IMR-90 (cell line): ENCODE measurements around the gene VAMP5.

Experiments used
- BHLHE40 ChIP-seq: fragments of 150-350 bp; IDR thresholded peaks from 2 replicates; pipeline ENCODE4 v1.6.1; 2016; ENCODE audit warnings: mild to moderate bottlenecking, low read depth, low read length
- CHD1 ChIP-seq: IDR thresholded peaks from 2 replicates; pipeline ENCODE4 v1.6.1; 2012; ENCODE audit warnings: low read depth, low read length, improper control_type of control experiment
- FOS ChIP-seq: fragments of 150-350 bp; IDR thresholded peaks from 2 replicates; pipeline ENCODE4 v1.6.1; 2016; ENCODE audit warnings: low read depth, low read length
- MAZ ChIP-seq: IDR thresholded peaks from 2 replicates; pipeline ENCODE4 v1.6.1; 2012; ENCODE audit warnings: low read depth, mild to moderate bottlenecking, low read length, improper control_type of control experiment, moderate library complexity, borderline replicate concordance
- POLR2A ChIP-seq: IDR thresholded peaks from 2 replicates; pipeline ENCODE4 v1.6.1; 2012; ENCODE audit warnings: mild to moderate bottlenecking, low read depth, low read length
- RAD21 ChIP-seq: IDR thresholded peaks from 2 replicates; pipeline ENCODE4 v1.6.1; 2012; ENCODE audit warnings: low read length, improper control_type of control experiment
- RCOR1 ChIP-seq: IDR thresholded peaks from 2 replicates; pipeline ENCODE4 v1.6.1; 2012; ENCODE audit warnings: mild to moderate bottlenecking, low read length, improper control_type of control experiment; ENCODE audit not compliant: insufficient replicate concordance
- RFX5 ChIP-seq: IDR thresholded peaks from 2 replicates; pipeline ENCODE4 v1.8.0; 2012; ENCODE audit warnings: low read depth, mild to moderate bottlenecking, low read length, moderate library complexity
- SMC3 ChIP-seq: fragments of 150-350 bp; IDR thresholded peaks from 2 replicates; pipeline ENCODE4 v1.6.1; 2016; ENCODE audit warnings: low read depth, mild to moderate bottlenecking, antibody characterized with exemption, low read length, moderate library complexity
- TF ChIP-seq, protein P1 (sequence below): conservative IDR thresholded peaks from 2 replicates; pipeline ENCODE4 v1.5.1; 2012; ENCODE audit warnings: mild to moderate bottlenecking, low read depth, low read length, improper control_type of control experiment

DNA sequence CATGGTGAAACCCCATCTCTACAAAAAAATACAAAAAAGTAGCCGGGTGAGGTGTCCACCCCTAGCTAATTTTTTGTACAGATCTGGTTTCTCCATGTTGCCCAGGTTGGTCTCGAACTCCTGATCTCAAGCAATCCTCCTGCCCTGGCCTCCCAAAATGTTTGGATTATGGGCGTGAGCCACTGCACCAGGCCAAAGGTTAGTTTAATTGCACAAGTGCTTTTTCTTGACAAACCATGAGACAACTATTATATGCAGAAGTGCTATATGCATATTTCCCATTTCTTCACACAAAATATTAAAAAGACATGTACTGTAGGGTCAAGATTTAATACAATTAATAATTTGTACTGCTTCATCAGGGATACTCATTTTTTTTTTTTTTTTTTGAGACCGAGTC, 18.0 kb upstream of the VAMP5 start:
- TF ChIP-seq CHD1 (no peak), FOS (no peak), POLR2A (no peak), RFX5 (no peak), RAD21 (no peak), SMC3 (no peak), MAZ (no peak), BHLHE40 (no peak), RCOR1 (no peak)
- TF ChIP-seq, protein P1, sequence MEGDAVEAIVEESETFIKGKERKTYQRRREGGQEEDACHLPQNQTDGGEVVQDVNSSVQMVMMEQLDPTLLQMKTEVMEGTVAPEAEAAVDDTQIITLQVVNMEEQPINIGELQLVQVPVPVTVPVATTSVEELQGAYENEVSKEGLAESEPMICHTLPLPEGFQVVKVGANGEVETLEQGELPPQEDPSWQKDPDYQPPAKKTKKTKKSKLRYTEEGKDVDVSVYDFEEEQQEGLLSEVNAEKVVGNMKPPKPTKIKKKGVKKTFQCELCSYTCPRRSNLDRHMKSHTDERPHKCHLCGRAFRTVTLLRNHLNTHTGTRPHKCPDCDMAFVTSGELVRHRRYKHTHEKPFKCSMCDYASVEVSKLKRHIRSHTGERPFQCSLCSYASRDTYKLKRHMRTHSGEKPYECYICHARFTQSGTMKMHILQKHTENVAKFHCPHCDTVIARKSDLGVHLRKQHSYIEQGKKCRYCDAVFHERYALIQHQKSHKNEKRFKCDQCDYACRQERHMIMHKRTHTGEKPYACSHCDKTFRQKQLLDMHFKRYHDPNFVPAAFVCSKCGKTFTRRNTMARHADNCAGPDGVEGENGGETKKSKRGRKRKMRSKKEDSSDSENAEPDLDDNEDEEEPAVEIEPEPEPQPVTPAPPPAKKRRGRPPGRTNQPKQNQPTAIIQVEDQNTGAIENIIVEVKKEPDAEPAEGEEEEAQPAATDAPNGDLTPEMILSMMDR = no peak
